Dedifferentiated amniotic fluid mesenchymal stem cell (primary cell): ENCODE measurements around the gene GPR33.
"Not testable (repeated sequence)": the region's sequence is repeated elsewhere in the genome, so short reads cannot be mapped to it uniquely, and the experiment has no call there.

Experiments used
- DNase-seq: peaks from one replicate; pipeline ENCODE4 v3.0.0-alpha.2; 2016; ENCODE audit errors: extremely low spot score

The GPR33 gene, protein sequence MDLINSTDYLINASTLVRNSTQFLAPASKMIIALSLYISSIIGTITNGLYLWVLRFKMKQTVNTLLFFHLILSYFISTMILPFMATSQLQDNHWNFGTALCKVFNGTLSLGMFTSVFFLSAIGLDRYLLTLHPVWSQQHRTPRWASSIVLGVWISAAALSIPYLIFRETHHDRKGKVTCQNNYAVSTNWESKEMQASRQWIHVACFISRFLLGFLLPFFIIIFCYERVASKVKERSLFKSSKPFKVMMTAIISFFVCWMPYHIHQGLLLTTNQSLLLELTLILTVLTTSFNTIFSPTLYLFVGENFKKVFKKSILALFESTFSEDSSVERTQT

DNA sequence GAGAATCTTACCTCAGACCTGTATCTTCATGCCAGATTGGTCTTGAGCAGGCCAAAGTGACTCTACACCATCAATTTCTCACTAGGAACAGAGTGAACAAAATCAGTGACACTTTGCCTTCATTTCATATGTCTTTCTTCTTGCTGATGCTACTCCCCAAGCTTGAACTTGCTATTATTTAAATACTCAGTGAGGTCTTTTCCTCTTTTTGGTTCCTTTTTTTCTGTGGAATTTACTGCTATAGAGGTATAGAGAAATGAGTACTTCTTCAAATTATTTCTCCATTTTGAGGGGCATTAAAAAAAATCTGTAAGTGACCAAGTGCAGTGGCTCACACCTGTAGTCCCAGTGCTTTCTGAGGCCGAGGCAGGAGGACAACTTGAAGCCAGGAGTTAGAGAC, at the start of gene GPR33:
Gene GPR33 (minus strand): TSS at position 154 of the 400 bp plus-strand sequence. CDS start 4,074 bp downstream, outside the sequence.
- no peak for DNase-seq

DNA sequence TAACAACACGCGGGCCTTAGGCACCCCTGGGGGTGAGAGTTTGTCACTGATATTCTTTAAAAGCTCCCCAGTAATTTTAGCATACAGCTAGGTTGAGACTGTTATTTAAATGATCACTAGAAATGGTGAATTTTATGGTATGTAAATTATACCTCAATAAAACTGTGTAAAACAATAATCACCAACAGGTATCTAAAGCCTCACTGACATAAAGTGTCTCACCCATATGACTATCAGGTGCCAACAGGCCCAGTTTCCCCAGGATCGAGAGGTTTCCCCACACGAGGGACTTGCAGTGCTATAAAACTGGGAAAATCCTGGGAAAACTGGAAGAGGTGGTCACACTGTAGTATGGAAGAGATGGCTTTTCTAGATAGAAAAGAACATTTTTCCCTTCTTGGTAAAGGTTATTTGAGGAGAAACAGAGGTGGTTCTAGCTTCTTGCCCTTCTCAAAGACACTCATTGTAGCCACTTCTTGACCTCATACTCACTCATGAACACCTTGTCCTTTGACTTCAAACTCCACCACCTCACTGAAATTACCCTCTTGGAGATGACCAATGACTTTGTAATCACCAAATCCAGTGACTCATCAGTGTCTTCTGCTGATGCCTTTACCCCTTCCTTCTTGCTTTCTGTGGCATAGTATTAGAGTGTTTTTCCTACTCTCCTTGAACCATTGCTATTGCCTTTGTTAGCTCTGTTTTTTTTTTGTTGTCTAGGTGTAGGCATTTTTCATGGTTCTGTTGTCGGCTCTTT, 48.5 kb upstream of the GPR33 start:
- DNase-seq, result no peak

DNA sequence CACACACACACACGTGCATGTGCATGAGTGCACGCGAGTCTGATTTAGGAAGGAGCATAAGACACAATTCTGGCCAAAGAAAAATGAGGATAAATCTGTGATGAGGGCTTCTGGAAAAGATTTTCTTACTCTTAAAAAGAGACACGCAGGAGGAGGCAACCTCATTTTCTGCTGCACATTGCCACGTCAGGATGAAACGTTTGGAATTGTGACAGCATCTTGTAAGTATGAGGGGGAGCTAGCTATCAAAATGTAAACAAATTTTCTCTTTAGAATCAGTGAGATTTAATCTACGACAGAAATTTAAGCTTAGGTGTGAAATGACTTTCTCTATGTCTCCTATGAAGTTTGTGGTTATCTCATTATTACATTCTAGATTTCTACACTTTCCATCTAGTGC, 42.3 kb upstream of the GPR33 start:
- no peak for DNase-seq

DNA sequence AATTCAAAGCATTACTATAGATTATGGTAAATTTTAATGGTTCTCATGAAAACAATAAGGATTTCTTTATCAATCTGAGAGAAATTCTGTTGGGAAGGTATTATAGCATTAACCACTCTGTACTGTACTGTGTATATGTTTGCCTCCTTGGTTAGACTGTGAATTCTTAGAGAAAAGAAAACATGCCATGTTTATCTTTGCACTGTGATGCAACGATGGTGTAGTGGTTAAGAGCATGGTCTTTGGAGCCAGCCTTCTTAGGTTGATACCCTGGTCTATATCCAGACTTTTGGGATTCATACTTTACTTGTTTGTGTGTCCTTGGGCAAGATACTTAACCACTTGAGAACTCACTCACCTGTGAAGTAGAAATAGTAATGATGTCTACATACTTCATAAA, 41.2 kb upstream of the GPR33 start:
- no peak for DNase-seq

DNA sequence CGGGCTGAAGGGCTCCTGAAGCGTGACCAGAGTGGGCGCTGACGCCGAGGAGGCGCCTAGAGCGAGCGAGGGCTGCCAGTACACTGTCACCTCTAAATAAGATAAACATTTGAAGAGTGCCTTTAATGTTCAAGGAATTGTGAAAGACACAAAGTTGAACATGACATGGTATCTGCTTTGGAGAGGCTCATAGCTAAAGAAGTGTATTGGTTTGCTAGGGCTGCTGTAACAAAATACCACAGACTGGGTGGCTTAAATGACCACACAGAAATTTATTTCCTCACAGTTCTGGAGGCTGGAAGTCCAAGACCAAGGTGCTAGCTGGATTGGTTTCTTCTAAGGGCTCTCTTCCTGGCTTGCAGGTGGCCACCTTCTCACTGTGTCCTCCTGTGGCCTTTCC, 39.7 kb upstream of the GPR33 start:
- DNase-seq, result no peak

DNA sequence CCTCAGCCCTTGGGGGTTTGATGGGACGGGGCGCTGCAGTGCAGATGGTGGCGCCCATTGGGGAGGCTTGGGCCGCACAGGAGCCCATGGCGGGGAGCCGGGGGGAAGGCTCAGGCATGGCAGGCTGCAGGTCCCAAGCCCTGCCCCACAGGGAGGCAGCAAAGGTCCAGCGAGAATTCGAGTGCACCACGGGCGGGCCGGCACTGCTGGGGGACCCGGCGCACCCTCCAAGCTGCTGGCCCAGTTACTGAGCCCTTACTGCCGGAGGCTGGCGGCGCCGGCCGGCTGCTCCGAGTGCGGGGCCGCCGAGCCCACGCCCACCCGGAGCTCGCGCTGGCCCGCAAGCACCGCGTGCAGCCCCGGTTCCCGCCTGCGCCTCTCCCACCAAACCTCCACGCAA, 39.2 kb upstream of the GPR33 start:
- no peak for DNase-seq

DNA sequence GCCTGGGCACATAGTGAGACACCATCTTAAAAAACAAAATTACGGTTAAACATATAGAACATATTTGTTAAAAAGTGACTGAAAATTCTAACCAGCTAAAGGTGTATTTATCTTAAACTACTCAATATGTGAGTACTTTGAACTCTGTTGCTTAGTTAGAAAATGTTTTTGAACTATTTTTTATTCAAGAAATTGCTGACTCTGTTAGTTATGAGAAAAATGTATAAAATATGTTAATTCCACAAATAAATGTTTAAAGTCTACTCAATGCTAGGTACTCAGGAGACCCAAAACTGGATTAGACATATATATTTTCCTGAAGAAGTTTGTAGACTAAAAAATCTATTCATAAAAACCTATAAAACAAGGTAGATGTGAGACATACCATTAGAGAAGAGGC, 23.0 kb upstream of the GPR33 start:
- no peak for DNase-seq

DNA sequence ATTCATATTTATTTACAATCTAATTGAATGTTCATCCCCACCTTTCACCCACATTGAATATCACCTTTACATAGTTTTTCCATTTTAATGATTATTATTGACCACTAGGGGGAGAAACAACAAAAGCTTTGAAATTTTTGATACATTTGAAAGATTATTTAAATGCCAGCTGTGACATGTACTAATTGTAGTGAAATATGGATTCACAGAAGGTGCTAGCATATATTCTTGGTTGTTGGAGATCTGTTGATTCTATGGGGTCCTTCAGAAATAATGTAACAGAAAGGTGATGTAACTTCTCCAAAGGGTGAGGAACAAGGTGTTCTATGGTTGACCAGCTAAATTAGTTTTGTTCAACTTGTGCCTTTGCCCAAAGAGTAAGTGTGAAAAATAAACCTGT, 22.4 kb upstream of the GPR33 start:
- no peak for DNase-seq

DNA sequence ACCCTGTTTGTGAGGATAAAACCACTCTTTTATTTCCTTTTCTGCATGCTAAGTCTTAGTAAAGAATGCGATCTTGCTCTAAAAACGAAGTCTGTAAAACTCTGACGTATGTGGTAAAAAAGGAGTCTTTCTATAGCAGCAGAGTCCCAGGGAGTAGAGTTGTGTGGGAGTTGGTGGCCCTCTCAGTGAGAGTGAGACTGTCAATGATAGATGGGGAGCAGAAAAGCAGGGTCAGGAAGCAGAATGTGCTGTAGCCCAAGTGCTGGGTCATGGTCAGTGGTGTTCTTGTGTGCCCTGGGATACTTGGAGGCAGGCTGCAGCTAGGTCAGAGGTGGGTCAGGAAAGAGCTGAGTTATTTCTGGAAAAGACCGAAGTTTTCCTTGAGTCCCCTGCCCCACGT, 20.3 kb upstream of the GPR33 start:
- no peak for DNase-seq

DNA sequence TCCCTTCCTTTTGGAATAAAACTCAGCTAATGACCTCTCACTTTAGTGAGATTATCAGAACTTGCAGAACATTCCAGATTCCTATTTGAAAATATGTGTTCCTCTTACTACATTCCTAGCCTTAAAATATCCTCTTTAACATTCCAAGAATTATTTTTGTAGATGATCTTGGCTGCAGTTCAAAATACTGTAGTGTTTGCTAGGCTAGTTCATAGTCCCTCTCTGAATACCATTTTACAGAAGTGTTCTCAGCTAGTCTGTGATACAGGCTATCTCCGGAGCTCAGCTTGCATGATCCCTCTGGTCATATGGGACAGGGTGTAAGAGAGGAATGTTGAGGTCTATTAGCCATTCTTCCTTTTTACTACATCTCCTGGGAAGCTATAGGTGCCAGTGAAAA, 17.6 kb upstream of the GPR33 start:
- DNase-seq, result peak; percentile 79

DNA sequence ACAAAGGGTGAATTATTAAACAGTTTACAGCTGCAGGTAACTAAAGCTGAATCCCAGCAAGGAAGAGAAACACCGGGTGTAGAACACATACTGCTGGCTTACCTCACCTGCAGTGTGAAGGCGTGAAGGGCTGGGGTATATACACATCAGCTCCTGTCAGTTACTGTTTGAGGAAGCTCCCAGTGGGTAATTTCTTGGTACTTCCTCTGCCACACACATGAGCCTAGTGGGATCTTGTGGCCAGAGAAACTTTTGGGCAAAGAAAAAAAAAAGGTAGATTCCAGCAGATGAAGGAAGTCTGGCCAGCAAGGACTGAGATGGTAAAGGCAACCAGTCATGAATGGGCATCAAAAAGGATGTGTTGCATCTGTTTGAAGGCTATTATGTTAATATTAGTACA, 14.0 kb upstream of the GPR33 start:
- no peak for DNase-seq

DNA sequence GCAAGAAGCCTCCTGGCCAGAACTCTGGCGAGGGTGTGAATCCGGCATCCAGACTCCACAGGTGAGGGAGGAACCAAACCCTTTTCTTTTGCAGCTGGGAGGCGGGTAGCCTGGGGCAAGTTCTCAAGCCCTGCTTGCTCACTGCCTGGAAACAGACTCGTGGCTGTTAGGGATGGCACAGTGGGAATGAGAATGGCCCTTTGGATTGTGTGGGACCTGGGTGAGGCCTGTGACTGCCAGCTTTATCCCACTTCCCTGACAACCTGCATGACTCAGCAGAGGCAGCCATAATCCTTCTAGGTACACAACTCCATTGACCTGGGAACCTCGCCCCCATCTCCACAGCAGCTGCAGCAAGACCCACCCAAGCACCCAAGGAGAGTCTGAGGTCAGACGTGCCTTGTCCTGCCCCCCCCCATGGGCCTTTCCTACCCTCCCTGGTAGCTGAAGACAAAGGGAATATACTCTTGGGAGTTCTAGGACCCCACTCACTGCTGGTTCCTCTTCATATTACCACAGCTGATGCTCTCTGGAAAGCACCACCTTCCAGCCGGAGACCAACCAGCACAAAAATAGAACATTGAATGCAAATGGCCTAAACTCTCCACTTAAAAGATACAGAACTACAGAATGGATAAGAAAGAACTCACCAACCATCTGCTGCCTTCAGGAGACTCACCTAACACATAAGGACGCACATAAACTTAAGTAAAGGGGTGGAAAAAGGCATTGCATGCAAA, 5.1 kb upstream of the GPR33 start:
- DNase-seq, result no peak

DNA sequence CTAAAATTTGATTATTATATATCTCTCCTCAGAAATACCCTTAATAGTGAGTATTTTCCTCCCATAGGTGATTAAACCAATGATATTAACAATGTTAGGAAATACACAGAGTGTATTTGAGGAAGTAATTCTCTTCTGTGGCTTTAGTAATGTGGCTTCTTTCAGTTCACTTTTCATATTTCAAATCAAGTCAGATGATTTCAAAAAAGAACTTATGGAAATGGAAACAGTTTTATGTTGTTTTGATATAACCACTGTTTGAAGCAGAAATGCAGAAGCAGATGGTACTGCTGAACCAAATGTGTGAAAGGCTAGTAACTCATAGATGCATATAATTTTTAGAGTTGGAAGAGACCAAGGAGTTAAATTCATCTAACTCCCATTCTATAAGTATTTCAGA, 1.9 kb upstream of the GPR33 start:
- no peak for DNase-seq

DNA sequence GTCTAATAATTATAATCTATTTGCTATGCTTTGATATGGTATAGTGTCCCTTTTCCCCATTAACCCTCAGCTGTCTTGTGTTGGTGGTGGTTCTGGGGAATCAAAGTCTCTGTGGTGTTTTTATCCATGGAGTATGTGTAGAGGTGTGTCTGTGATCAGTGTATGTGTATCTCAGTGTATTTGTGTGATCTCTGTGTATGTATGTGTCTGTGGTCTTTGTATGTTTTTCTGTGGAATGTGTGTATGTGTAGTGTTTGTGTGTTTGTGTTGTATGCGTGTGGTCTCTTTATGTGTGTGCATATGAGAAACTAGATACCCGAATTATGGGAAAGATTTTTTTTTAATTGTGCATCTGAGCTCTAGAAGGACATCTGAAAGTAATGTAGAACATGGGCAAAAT, 1.1 kb downstream of the GPR33 start:
- DNase-seq, result no peak

DNA sequence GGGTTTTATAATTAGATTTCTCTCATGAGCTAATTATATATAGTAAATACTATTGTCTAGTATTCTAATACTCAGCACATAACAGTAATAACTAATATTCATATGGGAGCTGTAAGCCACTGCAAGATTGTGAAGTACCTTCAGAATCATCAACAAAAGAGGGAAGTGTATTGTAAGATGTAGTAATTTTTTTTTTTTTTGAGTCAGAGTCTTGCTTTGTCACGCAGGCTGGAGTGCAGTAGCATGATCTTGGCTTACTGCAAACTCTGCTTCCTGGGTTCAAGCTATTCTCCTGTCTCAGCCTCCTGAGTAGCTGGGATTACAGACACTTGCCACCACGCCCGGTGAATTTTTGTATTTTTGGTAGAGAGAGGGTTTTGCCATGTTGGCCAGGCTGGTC, 3.1 kb downstream of the GPR33 start:
- DNase-seq, result no peak

DNA sequence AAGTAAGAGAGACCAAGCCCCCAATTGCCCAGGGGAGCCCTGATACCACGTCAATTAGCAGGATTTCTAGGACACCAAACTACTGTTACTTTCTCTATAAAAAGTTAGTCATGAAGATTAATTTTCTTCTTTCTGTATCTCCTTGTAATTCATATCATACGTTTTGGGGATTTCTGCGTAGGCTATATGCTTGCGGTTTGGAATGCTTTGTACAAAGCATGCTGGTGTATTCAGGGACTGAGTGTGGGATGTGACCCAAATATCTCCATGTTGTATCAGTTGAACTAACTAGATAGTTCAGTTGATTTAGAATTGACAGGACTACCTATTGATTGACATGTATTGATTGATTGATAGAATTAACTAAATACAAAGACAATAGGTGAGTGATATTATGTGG, 7.7 kb downstream of the GPR33 start:
- DNase-seq, result no peak

DNA sequence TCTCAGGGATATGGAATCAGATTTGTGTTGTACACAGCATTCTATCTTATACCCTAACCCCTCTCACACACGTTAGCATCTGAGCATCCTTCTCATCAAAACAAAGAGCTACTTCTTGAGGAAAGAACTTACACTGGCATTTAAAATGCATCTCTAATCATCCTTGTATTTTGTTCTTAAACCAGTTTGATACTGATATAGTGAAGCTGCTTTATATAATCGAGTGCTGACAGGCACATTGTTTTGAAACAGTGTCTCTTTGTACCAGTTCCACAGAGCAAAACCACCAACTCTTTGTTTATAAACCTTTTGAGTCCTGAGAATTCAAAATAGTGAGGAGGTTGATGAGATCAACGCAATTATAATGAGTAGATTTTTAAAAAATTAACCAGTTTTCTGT, 8.8 kb downstream of the GPR33 start:
- no peak for DNase-seq

DNA sequence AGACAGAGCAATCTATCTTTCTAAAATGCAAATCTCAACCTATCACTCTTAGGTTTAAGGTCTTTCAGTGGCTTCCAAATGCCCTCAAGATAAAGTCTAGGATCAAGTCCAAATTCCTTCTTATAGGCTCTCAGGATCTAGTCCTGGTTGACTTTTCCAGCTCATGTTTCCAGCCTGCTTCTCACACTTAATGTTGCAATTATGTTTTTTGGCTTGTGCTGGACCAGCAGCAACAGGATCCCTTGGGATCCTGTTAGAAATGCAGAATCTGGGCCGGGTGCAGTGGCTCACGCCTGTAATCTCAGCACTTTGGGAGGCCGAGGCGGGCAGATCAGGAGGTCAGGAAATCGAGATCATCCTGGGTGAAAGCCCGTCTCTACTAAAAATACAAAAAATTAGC, 10.6 kb downstream of the GPR33 start:
- DNase-seq, result no peak

DNA sequence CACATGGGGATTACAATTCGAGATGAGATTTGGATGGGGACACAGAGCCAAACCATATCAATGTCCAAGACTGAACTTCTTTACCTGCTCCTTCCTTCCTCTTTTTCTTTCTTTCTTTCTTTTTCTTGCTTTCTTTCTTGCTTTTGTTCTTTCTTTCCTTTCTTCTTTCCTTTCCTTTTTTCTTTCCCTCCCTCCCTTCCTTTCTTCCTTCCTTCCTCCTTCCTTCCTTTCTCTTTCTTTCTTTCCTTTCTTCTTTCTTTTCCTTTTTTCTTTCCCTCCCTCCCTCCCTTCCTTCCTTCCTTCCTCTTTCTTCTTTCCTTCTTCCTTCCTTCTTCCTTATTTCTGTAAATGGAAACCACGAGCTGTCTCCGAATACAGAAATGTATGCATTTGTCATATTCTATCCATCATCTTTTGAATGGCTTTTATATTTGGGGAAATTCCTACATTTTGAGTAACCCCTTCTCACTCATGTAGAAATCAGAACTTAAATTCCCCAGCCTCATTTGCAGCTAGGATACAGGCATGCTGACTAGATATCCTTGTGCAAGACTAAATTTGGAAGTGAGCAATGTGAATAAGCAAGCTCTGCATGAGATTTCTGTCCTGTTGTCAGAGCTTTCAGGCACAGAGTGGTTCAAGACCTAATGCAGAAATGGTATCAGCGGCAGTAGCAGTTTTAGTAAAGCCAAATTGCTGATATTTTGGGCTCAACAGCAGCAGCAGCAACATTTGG, 11.5 kb downstream of the GPR33 start:
- no peak for DNase-seq

DNA sequence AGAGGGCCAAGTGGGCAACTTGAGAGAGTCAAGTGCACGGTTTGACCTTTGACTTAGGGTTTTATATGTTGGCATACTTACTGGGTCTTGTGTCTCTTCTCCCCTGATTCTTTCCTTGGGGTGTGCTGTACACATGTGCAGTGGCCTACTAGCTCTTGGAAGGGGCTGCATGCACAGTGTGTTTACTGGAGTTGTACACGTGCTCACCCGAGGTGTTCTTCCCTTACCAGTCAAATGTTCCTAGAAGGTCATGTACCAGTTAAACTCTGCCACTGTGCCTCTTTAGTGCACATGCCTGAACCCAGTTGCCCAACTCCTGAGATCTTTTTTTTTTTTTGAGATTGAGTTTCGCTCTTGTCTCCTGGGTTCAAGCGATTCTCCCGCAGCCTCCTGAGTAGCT, 21.3 kb downstream of the GPR33 start:
- DNase-seq, result no peak

DNA sequence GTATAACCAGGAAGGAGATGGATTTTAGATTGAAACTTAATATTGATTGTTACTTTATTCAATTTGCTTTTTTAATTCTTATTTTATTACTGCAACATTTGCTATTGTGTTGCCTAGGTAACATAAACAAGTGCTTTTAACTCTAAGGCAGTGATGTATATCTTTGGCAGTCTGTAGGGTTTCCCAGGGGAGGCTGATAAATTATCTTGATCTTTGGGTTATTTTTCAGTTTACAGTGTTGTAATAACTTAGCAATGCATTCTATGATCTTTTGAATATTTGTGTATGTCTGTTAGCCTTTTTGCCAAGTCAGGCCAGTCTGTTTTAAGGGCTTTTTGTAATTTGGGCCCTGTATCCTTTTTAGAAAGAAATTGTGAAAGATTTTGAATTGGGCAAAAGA, 22.7 kb downstream of the GPR33 start:
- DNase-seq, result peak; percentile 93

DNA sequence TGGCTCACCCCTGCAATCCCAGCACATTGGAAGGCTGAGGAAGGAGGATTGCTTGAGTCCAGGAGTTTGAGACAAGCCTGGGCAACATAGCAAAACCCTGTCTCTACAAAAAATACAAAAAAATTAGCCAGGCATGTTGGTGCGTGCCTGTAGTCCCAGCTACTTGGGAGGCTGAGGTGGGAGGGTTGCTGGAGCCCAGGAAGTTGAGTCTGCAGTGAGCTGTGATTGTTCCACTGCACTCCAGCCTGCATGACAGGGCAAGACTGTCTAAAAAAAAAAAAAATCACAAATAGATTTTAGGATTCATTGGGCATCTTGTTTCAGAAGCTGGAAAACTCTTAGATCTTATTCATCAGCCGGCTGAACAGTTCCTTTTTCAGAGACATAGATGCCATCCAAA, 25.4 kb downstream of the GPR33 start:
- not testable (repeated sequence) for DNase-seq
